GM18511 (cell line): Measurements from ENCODE around the gene RPTOR.

Experiments used
- ATAC-seq: cut with Tn5 transposase; IDR thresholded peaks from one replicate; pipeline ENCODE4 v1.9.1; 2021; ENCODE audit warnings: mild to moderate bottlenecking, moderate library complexity; ENCODE audit not compliant: unreplicated experiment

RPTOR gene

DNA sequence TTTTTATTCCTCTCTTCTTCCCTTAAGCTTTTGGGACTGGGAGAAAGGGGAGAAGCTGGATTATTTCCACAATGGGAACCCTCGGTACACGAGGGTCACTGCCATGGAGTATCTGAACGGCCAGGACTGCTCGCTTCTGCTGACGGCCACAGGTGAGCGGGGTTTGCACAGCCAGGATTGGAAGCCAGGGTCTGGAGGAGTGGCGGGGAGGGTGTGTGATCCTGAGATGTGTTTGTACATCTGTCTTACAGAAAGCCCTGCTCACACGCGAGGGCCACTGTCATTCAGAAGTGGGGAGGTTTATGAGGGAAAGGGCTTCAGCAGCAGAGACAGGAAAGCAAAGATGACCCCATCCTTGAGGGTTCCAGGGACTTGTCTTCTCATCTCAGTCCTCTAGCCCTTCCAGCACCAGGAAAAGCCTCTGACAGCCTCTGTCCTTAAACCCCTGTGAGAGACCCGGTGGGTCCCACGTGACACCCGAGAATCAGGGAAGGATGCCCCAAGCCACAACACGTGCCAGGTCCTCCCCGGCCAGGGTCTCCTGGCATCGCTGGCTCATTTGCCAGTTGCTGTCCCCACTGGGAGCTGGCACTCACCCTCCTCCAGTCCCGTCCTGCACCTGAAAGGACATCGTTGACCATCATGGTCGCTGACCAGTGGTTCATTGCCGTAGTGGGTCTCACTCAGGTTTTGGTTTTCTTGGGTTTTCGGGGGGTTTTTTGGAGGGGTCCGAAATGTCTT, 402.7 kb downstream of the RPTOR start:
- ATAC-seq: no peak

DNA sequence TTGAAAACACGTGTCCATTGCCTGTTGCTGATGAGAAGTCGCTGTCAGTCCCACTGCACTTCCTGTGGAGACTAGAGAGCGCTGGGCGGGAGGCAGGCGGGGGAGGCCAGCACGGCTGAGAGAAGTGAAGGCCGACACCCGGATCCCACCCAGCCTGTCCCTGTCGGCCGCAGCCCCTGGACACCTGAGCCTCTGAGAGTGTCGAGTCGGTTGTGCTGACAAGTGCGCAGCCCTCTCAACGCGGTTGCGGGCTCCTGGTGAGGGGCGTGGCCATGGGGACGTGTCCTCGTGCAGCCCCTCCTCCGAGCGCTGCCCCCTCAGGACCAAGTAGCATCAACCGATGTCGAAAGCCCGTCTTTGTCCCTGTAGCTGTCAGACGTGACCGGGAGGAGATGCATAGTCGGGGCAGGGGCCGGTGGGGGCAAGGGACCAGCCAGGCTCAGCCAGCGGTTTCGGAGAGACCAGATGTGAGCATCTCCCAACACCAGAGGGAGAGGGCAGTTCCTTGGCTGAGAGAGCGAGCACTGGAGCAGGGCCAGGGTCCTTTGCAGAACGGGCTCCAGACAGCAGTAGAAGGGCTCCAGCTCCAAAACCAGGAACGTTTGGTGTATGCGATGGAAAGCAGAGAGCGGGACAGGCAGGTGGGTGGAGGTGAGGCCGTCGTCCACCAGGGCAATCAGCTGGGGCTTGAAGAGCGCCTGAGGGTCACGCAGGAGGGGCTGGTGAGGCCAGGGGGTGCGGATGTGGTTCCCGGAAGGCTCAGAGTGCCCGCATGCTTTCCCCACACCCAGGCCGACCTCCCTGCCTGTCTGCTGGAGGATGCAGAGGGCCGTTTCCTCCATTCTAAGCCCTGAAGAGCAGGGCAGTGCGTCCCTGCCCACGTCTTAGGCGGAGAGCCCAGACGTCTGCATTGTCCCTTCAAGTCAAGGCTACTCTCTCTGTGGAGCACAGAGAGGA, 403.7 kb downstream of the RPTOR start:
- ATAC-seq: no peak

DNA sequence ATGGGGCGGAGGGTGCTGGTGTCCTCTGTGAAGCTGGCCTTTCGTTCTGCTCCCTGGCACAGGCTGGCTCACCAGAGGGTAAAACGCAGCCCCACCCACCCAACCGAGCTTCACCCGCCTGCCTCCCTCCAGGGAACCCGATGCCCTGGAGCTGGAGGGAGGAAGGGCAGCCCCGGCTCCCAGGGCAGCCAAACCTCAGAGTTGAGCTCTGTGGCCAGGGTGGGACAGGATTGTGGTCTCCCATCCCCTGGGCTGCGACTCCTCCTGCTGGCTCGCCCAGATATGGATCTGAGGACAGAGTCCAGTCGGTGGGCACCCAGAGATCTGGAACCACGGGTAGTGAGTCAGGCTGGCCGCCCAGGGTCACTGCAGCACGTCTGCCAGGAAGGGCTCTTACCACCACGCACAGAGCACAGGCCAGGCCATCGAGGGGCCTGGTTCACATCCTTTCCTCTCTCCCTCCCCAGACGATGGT, 404.4 kb downstream of the RPTOR start:
- no peak for ATAC-seq

DNA sequence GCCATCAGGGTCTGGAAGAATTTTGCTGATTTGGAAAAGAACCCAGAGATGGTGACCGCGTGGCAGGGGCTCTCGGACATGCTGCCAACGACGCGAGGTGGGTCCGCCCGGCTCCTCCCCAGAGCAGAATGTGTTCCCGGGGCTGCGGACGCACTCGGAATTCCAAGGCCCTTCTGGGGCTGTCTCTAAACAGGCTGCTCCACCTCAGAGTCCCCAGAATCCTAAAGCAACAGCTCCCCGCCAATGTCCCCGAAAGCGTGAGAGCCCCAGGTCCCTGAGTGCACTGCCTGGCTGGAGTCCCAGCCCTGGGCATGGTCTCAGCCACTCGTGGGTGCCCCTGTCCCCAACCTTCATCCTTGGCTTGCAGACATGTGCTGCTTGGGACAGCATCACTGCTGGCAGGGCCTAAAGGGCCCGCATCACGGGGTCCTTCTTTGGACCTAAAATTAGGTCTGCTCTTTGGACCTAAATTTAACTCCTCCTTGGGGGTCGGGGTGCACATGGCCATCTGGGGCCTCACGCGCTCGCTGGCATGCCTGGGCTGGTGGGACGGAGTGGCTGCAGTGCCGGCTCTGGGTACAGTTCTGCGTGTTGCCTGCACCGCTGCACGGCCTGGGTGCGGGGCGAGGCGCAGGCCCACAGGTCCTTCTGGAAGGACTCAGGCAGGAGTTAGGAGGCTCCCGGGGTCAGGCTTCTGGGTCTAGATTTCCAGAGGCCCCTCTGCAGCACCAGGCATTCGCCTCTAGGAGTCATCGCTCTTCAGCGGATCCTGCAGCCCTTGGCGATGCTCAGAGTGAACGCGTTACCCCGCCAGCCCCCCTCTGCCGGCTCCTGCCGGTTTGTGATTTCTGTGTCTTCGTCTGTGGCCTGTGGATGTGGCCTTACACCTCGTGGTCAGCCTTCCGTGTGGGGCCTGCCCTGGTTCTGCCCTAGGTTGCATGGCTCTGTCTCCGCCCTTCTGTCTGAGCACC, 405.1 kb downstream of the RPTOR start:
- no peak for ATAC-seq

GRCh38 chr17:80950466-80951120, 406.0 kb downstream of the RPTOR start:
- no peak for ATAC-seq

GRCh38 chr17:80951121-80952090, 406.8 kb downstream of the RPTOR start:
- ATAC-seq: no peak

DNA sequence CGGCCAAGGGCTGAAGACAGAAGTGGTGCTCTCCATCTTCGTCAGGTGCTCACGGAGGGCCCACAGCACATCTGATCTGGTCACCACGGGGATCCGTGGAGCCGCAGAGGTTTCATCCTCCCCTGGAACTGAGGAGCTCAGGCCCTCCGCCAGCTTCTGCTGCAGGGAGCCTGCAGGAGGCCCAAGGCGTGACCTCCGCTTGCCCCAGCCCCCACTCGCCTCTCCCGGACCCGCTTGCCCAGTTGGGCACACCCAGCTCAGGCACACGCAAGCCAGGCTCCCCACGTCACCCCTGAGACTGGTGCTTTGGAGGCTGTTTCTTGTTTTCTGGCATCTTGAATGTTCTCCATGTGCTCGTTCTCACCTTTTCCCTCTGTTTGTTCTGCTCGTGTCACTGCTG, 407.7 kb downstream of the RPTOR start:
- ATAC-seq: no peak

- no peak for ATAC-seq
Observed at GRCh38 chr17:80953471-80954315, 409.1 kb downstream of the RPTOR start.

- ATAC-seq: no peak
Observed at GRCh38 chr17:80955078-80955477, 410.4 kb downstream of the RPTOR start.

GRCh38 chr17:80955671-80956280, 411.1 kb downstream of the RPTOR start:
- no peak for ATAC-seq

DNA sequence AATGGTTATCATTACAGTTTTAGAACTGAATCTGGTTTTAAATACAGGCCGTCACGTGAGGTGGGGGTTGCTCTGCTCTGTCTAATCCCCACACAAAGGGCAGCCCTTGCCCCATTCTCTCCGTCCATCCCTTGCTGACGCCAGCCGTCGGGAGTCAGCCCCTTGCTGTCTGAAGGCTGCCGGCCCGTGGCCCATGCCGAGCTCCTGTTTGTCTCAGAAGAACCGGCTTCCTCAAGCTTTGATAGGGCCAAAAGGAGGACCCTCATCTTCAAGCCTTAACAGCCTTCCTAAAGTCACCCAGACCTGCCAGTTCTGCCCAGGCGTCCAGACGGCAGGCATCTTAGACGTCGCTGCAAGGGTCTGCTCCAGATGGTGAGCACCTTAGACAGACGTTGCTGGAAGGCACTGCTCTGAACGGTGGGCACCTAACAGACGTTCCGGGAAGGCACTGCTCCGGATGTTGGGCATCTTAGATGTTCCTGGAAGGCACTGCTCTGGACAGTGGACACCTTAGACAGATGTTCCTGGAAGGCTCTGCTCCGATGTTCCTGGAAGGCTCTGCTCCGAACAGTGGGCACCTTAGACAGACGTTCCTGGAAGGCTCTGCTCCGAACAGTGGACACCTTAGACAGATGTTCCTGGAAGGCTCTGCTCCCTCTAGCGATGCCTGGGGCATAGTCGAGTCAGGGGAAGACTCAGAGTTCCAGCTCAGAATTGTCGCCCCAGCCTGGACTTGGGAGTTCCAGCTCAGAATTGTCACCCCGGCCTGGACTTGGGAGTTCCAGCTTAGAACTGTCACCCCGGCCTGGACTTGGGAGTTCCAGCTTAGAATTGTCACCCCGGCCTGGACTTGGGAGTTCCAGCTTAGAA, 411.9 kb downstream of the RPTOR start:
- no peak for ATAC-seq

DNA sequence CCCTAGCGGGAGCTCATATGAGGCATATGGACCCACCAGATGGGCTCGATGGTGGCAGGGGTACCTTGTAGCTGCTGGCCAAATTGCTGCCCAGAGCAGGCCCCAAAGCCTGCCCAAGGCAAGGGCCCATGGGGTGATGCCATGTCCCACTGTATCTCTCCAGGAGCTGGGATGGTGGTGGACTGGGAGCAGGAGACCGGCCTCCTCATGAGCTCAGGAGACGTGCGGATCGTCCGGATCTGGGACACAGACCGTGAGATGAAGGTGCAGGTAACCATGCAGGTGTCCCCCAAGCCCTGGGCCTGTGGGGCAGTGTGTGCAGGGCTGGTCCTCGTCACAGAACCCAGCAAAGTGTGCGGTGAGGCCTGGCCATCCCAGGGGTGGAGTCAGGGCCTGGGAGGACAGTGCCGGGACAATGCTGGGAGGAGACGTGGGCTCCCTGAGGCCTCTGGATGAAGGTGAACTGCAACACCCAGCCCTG, 412.9 kb downstream of the RPTOR start:
- ATAC-seq: no peak

DNA sequence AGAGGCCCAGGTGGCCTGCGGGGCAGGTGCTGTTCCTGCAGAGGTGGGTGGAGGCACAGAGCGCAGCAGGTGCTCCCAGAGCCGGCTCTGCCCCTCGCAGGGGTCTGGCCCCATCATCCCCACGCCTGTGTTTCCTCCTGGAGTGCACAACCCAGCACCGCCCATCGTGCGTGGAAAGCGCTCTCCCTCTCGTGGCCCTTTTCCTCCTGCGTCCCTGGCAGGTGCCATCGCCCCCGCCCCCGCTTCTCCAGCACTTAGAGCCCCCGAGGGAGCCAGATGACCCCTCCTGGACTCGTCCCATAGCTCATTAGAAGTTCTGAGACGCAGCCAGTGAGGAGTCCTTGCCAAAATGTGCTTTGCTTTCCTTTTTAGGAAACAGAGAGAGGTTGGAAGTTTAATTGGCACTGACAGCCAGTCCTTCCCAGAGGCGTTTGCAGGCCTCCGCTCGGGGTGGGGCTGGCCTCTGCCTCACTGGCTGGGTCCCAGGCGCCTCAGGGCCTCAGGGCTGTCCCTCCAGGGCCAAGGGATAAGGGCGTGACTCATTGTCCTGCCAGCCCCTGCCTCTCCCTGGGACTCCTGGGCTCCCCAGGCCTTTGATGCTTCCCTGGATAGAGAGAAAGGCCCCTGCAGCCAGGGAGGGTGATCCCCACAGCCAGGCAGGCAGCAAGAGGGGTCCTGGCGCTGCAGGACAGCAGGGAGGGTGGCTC, 414.8 kb downstream of the RPTOR start:
- ATAC-seq: no peak

- ATAC-seq: no peak
Observed at GRCh38 chr17:80960037-80960796, 415.6 kb downstream of the RPTOR start.

DNA sequence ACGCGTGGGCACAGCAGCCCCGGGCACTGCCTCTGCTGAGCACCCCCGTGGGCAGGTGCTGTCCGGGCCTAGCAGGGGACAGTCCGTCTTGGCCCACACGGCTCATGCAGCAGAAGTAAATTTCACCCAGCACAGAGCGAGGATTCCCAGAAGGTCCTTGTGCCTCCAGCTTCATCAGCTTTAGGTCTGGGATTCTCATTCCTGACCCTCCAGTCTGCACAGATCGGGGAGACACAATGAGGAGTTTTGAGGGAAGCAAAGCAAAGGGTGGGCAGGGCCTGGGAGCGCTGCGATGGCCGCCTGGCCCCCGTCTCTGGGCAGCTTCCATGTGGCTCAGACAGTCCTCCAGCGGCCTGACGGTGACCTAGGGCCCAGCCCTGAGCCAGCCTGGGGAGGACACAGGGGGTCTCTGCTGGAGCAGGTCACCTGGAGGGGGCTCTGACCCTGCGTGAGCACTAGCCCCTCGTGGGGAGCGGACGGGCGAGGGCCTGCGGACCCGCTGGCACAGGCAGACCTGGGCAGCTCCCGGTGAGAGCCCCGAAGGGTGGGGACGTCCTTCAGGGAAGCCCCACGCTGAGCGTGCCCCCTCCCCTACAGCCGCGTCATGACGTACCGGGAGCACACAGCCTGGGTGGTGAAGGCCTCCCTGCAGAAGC, 416.3 kb downstream of the RPTOR start:
- ATAC-seq: no peak
